Measurements from ENCODE around the gene DAP. TPM values are rescaled to one million over a fixed set of nuclear protein-coding genes. Genes with fewer than 3 reads are reported as not detected.
"Not testable (repeated sequence)": the region's sequence is repeated elsewhere in the genome, so short reads cannot be mapped to it uniquely, and the experiment has no call there.

The DAP gene
- total and polyA plus RNA-seq, 12 donors: 27.4 to 197 (median 101) TPM

DNA sequence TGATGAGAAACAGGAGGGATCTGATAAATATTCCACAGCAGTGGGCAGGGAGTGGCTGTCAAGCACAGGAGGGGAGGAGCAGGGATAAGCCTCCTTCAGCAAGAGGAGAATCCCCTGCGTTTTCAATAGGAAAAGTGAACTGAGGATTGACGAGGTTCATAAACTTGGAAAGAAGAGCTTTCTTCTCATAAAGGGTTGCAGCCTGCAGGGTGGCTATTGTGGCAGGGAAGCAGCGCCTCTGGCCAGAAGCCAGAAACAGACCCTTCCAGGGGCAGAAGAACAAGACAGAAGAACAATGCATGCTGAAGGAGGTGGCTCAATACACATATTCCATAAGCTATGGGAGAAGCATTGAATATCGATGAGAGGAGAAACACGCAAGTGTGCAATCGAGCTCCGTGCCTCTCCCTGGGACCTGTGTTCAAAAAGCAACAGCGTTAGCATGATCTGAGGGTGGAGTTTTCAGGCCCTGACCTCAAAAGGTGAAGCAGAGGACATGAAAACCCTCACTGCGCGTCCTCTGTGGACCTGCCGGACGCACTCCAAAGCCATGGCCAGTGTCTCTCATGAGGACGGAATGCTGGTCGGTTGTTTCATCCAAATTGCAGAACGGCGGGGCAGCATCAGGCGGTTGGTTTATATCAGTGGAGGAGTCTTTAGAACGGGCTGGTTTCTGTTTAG is 129.6 kb downstream of the DAP start:
- no peaks in the 10 kb centered on the region for H3K36me3 ChIP-seq (replicated peaks in 1 of 2)
- no peaks in the 10 kb centered on the region for H3K27me3 ChIP-seq
- H3K4me3 ChIP-seq: no peak overlapping the region
- intact Hi-C loops (cut with DNase I): loop anchor here in 1 of 2 donors (2.0 kb wide), 1 partner anchor 179 kb away; no protein-coding TSS in a partner anchor
- no peaks in the 10 kb centered on the region for H3K9me3 ChIP-seq (replicated peaks in 1 of 3)
- H3K4me1 ChIP-seq (replicated peaks in 1 of 2): peaks cover 0 to 8% of the 10 kb centered on the region in 2 donors
- DNase-seq: no peak
- WGBS, 4 donors: 80 to 81% (median 81%) methylated on average over 18 of the region's 18 CpGs
- H3K27ac ChIP-seq: no peak overlapping the region
- TF ChIP-seq, protein P1, sequence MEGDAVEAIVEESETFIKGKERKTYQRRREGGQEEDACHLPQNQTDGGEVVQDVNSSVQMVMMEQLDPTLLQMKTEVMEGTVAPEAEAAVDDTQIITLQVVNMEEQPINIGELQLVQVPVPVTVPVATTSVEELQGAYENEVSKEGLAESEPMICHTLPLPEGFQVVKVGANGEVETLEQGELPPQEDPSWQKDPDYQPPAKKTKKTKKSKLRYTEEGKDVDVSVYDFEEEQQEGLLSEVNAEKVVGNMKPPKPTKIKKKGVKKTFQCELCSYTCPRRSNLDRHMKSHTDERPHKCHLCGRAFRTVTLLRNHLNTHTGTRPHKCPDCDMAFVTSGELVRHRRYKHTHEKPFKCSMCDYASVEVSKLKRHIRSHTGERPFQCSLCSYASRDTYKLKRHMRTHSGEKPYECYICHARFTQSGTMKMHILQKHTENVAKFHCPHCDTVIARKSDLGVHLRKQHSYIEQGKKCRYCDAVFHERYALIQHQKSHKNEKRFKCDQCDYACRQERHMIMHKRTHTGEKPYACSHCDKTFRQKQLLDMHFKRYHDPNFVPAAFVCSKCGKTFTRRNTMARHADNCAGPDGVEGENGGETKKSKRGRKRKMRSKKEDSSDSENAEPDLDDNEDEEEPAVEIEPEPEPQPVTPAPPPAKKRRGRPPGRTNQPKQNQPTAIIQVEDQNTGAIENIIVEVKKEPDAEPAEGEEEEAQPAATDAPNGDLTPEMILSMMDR (IDR thresholded peaks at IDR 0.05): no peak
- no peak for TF ChIP-seq POLR2A (IDR thresholded peaks at IDR 0.05)

GRCh38 chr5:10630744-10631143 is 130.3 kb downstream of the DAP start:
- not testable (repeated sequence) for H3K27ac ChIP-seq; H3K36me3 ChIP-seq (replicated peaks in 1 of 2); DNase-seq; H3K27me3 ChIP-seq; H3K4me1 ChIP-seq (replicated peaks in 1 of 2); H3K4me3 ChIP-seq; H3K9me3 ChIP-seq (replicated peaks in 1 of 3)
- 65 to 75% (median 68%) methylated on average over 4 of the region's 4 CpGs for WGBS, 4 donors
- intact Hi-C loops (cut with DNase I): loop anchor here in 1 of 2 donors (2.0 kb wide), 1 partner anchor 178 kb away; no protein-coding TSS in a partner anchor

DNA sequence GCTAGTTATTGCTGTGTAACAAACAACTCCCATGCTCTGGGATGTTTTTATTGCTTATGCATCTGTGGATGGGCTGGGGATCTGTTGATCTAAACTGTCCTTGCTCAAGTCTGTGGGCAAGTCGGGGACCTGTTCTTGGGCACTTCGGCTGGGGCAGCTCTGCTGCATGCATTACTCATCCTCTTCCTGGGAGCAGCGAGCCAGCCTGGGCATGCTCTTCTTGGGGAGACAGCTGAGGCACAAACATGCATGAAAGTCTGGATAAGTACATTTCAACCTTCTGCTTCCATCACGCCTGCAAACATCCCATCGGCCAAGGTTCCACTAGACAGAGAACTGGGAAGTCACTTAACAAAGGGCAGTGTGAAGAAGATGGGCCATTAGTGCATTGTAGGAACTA is 130.9 kb downstream of the DAP start:
- WGBS, 4 donors: 74 to 89% (median 86%) methylated on average over 5 of the region's 5 CpGs
- no peaks in the 10 kb centered on the region for H3K9me3 ChIP-seq (replicated peaks in 1 of 3)
- TF ChIP-seq, protein P1 (IDR thresholded peaks at IDR 0.05): no peak
- no peak for TF ChIP-seq POLR2A (IDR thresholded peaks at IDR 0.05)
- no peak for DNase-seq
- peaks cover 0 to 8% of the 10 kb centered on the region in 2 donors for H3K4me1 ChIP-seq (replicated peaks in 1 of 2)
- no peak overlapping the region for H3K4me3 ChIP-seq
- H3K27ac ChIP-seq: no peak overlapping the region
- no peaks in the 10 kb centered on the region for H3K36me3 ChIP-seq (replicated peaks in 1 of 2)
- no peaks in the 10 kb centered on the region for H3K27me3 ChIP-seq
- intact Hi-C loops (cut with DNase I): loop anchor here in 1 of 2 donors (2.0 kb wide), 1 partner anchor 177 kb away; no protein-coding TSS in a partner anchor

DNA sequence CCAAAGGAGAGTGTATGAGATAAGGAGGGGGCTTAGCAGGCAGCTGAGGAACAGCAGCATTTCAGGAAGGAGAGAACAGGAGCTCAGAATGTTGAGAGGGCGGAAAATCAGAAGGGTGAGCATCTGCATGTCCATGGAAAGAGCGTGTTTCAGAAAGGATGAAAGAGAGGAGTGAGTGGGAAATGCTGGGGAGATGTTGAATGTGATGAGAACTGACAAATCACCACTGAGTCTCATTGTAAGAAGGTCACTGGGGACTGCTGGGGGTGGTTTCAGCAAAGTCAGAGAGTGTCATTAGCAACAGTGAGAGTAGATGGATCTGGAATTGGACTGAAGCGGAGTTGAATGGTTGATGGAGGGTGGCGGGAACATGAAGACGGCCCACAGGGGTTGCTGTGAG is 131.4 kb downstream of the DAP start:
- intact Hi-C loops (cut with DNase I): loop anchor here (2.0 to 10.0 kb wide), 4 partner anchors 65 to 345 kb away; partner anchors contain the start of gene ANKRD33B (in 1 of the 2)
- peaks cover 0 to 8% of the 10 kb centered on the region in 2 donors for H3K4me1 ChIP-seq (replicated peaks in 1 of 2)
- DNase-seq: no peak
- H3K27me3 ChIP-seq: no peaks in the 10 kb centered on the region
- no peak for TF ChIP-seq POLR2A (IDR thresholded peaks at IDR 0.05)
- TF ChIP-seq, protein P1 (IDR thresholded peaks at IDR 0.05): no peak
- H3K27ac ChIP-seq: no peak overlapping the region
- WGBS, 4 donors: 70 to 84% (median 75%) methylated on average over 5 of the region's 5 CpGs
- H3K36me3 ChIP-seq (replicated peaks in 1 of 2): no peaks in the 10 kb centered on the region
- no peaks in the 10 kb centered on the region for H3K9me3 ChIP-seq (replicated peaks in 1 of 3)
- H3K4me3 ChIP-seq: no peak overlapping the region

Small RNA genes lying within 50 kb of the gene (small RNA-seq; reads per million reads assigned to genes)
- gene AC012629.4: 0 reads per million in 2 donors

Other genes with a start within 250 kb of the DAP start
- gene ANKRD33B, start 197.2 kb downstream of the DAP start, total RNA-seq: under 1 TPM; 0.14 to 0.69 (median 0.24) TPM
- gene ANKRD33B, start 197.2 kb downstream of the DAP start, polyA plus RNA-seq: under 1 TPM; 0.16 to 0.30 (median 0.22) TPM

All from adrenal gland (tissue), 12 donors.